ENCODE data around the gene ERFL.

Gene ERFL

DNA sequence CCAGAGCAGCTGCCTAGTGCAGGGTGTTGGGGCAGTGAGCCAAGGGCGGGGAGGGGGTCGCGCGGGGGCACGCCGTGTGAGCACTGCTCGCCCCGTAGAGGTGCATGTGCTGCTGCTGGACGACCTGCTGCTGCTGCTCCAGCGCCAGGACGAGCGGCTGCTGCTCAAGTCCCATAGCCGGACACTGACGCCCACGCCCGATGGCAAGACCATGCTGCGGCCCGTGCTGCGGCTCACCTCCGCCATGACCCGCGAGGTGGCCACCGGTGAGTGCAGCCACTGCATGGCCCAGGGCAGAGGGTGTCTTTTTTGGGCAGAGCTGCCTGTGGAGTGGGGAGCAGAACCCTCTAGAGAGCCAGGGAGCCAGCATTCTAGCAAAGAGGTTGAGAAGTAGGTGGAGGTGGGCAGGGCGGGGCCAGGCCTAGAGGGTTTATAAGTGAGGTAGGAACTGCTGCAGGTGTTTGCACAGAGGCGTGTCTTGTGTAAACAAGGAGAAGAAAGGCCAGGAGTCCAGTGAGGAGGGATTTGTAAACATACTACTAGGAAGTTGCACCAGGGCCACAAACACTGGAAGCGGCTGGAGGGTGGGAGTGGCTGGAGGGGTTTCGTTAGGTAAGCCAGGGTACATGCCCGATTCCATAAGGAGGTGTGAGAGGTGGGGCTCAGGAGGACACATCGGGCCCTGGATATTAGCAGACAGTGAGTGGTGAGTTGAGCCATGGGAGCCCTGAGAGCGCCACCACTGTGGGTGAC, 24.0 kb downstream of the ERFL start:
- H3K4me3 ChIP-seq (ENCODE audit: control insufficient read depth, low read depth, low read length) = no peak overlapping the region
- no peak for DNase-seq (ENCODE audit: low read depth)
- TF ChIP-seq, protein P1, sequence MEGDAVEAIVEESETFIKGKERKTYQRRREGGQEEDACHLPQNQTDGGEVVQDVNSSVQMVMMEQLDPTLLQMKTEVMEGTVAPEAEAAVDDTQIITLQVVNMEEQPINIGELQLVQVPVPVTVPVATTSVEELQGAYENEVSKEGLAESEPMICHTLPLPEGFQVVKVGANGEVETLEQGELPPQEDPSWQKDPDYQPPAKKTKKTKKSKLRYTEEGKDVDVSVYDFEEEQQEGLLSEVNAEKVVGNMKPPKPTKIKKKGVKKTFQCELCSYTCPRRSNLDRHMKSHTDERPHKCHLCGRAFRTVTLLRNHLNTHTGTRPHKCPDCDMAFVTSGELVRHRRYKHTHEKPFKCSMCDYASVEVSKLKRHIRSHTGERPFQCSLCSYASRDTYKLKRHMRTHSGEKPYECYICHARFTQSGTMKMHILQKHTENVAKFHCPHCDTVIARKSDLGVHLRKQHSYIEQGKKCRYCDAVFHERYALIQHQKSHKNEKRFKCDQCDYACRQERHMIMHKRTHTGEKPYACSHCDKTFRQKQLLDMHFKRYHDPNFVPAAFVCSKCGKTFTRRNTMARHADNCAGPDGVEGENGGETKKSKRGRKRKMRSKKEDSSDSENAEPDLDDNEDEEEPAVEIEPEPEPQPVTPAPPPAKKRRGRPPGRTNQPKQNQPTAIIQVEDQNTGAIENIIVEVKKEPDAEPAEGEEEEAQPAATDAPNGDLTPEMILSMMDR (conservative IDR thresholded peaks at IDR 0.05; ENCODE audit: control insufficient read depth, insufficient read depth, low read depth, low read length) = no peak

DNA sequence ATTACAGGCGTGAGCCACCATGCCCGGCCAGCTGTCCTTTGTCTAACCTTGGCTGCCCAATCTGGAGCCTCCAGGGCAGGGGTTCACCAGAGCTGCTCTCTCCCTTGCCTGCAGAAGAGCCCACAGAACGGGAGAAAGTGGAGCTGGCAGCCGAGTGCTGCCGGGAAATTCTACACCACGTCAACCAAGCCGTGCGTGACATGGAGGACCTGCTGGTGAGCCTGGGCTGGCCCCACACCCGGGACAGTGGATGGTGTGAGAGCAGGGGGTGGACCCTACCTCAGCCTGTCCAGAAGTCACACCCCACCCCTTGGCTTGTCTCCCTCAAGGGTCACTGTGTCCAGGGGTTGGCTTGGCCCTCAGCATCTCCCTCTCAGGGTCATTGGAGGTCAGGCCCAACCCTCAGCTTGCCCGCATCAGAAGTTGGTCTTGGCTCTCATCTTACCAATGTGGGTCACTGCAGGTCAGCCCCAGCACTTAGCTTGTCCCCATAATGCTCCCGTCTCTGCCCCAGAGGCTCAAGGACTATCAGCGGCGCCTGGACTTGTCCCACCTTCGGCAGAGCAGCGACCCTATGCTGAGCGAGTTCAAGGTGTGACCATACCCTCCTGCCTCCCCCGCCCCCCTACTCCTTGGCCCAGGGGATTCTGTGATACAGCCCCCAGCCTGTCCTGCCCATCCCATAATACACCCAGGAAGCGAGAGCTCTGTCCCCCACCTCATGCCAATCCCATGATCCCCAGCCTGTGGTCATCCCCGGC, 24.9 kb downstream of the ERFL start:
- no peak overlapping the region for H3K4me3 ChIP-seq (ENCODE audit: control insufficient read depth, low read depth, low read length)
- TF ChIP-seq, protein P1 (conservative IDR thresholded peaks at IDR 0.05; ENCODE audit: control insufficient read depth, insufficient read depth, low read depth, low read length) = no peak
- no peak for DNase-seq (ENCODE audit: low read depth)

DNA sequence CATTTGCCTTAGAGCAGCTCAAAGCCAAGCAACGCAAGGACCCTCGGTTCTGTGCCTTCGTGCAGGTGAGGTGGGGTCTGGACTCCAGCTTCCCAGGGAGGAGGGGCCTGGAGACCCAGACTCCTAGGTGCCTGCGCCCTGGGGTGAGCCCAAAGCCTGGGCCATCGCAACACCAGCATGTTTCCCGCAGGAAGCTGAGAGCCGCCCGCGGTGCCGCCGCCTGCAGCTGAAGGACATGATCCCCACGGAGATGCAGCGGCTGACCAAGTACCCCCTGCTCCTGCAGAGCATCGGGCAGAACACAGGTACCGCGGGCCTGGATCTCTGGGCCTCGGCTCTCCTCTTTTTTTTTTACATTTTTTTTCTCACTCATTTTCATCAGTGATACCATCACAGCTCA, 25.7 kb downstream of the ERFL start:
- DNase-seq (ENCODE audit: low read depth) = no peak
- no peak overlapping the region for H3K4me3 ChIP-seq (ENCODE audit: control insufficient read depth, low read depth, low read length)
- TF ChIP-seq, protein P1 (conservative IDR thresholded peaks at IDR 0.05; ENCODE audit: control insufficient read depth, insufficient read depth, low read depth, low read length) = no peak

DNA sequence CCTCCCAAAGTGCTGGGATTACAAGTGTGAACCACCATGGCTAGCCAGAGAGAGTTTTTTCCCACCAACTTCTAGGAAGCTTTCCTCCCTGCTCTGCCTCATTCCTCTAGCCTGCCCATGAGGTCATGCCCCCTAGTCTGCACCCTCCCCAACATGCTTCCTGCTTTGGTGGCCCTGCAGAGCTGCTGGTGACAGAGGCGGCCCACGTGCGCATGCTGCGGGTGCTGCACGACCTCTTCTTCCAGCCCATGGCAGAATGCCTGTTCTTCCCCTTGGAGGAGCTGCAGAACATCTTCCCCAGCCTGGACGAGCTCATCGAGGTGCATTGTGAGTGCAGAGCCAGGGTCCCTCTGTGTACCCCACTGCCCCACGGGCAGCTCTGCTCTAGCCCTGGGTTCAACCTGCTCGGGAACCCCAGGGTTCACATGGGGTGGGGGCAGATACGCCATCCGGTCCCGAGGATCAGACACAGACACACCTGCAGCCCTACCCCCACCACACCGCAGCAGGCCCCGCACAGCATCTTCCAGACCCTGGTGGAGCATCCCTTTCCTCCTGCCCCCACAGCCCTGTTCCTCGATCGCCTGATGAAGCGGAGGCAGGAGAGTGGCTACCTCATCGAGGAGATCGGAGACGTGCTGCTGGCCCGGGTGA, 26.4 kb downstream of the ERFL start:
- no peak overlapping the region for H3K4me3 ChIP-seq (ENCODE audit: control insufficient read depth, low read depth, low read length)
- DNase-seq (ENCODE audit: low read depth) = no peak
- TF ChIP-seq, protein P1 (conservative IDR thresholded peaks at IDR 0.05; ENCODE audit: control insufficient read depth, insufficient read depth, low read depth, low read length) = no peak

DNA sequence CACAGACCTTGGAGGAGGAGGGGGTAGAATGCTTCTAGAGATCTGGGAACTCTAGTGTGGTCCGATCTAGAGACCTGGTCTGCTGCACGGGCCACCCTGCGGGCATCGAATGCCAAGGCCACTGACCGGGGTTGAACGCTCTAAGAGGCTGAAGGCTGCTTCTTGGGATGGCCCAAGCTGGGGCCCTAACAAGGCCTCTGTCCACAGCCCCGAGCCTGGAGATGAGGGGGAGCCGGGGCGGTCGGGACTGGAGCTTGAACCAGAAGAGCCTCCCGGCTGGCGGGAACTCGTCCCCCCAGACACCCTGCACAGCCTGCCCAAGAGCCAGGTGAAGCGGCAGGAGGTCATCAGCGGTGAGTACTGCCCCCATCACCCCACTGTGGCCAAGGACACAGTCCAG, 30.0 kb downstream of the ERFL start:
- DNase-seq (ENCODE audit: low read depth) = no peak
- TF ChIP-seq, protein P1 (conservative IDR thresholded peaks at IDR 0.05; ENCODE audit: control insufficient read depth, insufficient read depth, low read depth, low read length) = no peak
- no peak overlapping the region for H3K4me3 ChIP-seq (ENCODE audit: control insufficient read depth, low read depth, low read length)

DNA sequence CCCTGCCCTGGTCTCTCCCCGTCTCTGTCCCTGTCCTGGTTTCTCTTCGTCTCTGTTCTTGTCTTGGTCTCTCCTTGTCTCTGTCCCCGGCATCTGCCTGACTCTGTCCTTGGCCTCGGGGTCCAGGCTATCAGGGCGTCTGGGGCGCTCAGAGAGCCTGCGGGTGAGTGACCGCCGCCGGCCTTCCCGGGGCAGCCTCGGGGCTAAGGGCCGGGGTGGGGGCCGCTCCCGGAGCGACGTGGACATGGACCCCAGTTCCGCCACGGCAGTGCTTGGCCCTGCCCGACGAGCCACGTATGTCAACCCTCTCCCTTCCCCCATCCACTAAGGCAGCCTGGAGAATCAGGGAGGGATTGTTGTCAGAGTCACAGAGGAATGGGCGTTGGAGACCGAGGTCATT, 30.4 kb downstream of the ERFL start:
- H3K4me3 ChIP-seq (ENCODE audit: control insufficient read depth, low read depth, low read length) = no peak overlapping the region
- TF ChIP-seq, protein P1 (conservative IDR thresholded peaks at IDR 0.05; ENCODE audit: control insufficient read depth, insufficient read depth, low read depth, low read length) = no peak

More for the DNA sequence above, 30.4 kb downstream of the ERFL start:
- no peak for DNase-seq (ENCODE audit: low read depth)

Measured in fibroblast of mammary gland (primary cell).